ENCODE data around the gene GZMH.

DNA sequence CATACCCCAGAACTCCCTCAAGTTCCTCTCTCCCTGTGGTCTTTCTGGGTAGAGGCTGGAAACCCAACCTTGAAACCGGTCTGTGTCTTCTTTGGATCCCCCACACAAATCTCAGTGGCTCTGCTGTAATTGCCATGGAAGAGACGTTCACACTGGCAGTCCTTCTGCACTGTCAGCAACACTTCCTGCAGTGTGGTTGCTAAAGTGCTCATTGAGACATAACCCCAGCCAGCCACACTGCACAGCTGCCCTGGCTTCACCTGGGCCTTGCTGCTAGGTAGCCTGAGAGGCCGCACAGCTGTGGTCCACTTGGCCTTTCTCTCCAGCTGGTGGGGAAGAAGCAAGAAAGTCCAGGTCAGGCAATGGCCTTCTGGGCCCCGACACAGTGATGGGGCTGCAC lies 2.4 kb downstream of the GZMH start:
- TF ChIP-seq CTCF (IDR thresholded peaks at IDR 0.05), result no peak
- no peak for TF ChIP-seq POLR2A (IDR thresholded peaks at IDR 0.05)

All from lower leg skin (tissue), 3 donors.